Astrocyte of the hippocampus (primary cell): ENCODE data around the gene DBNL.
A peak's percentile ranks its signal among the peaks of the same experiment; 100 is the strongest.

Source experiments
- DNase-seq: peaks from one replicate; pipeline ENCODE4 v3.0.0; 2011; ENCODE audit warnings: low read depth, low spot score

Gene DBNL

DNA sequence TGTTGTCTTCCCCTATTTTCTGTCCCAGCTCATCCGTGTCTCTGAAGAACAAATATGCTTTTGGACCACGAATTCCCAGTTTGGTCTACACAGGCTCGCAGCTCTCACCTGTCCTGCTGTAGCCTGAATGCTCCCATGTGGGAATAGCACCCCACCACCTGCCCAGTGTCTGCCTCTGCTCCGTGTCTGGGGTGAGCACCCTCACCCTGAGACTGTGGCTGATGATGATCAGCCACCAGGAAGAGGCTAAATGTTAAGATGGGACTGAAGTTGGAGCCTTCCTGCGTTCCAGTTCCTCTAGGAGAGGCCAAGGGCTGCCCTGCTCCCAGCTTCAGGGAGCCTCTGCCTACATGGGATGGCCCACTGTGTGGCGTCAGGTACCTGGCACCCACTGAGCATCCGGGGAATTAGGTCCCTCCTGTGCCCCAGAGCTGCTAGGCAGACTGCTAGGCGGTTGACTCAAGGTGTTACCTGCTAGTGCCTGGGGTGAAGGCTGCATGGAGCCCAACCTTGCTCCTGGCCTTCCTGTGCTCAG lies 17.2 kb downstream of the DBNL start:
- no peak for DNase-seq

DNA sequence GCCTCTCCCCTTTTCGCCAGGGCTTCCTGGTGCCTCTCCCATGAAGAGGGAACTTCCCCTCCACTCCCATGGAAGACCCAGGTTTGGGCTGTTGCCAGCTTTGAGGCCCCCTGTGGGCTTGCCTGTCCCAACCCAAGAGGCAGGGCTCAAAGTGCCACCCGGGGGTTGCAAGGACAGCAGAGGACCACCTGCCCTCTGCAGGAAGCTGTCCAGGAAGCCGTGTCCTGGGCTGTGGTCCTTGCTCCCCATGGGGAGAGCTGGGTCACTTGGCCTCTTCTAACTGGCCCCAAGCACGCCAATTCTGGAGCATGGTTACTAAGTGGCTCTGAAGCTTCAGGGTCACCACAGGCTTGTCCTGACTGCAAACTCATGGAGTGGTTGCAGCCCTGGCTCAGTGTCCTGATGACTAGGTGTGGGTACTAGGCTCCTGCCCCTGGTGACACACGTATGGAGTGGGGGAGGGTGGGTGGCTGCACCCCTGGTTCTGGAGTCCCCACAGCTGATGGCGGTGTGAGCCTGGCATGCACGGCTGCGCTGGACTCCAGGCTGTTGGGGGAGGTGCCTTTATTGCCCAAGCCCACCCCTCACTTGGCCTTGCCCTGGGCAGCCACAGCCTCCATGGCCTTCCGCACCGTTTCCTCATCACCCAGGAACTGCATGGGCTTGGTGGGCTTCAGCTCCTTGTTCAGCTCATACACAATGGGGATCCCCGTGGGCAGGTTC lies 17.8 kb downstream of the DBNL start:
- no peak for DNase-seq

DNA sequence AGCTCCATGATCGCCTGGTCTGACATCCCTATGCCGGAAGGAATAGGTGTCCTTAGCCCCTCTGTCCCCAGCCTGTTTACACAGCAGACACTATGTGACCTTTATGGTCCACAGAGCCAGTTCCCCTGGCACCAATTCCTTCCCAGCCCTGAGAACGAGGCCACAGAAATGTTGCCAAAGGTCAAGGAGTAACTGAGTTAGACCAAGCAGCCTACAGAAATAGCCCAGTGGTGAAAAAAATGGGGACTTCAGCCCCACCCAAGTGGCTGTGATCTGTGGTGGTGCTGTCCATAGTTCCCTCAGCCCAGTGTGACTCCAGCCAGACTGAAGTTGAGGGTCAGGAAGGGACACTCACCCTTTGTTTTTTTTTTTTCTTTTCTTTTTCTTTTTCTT lies 18.4 kb downstream of the DBNL start:
- DNase-seq: no peak

DNA sequence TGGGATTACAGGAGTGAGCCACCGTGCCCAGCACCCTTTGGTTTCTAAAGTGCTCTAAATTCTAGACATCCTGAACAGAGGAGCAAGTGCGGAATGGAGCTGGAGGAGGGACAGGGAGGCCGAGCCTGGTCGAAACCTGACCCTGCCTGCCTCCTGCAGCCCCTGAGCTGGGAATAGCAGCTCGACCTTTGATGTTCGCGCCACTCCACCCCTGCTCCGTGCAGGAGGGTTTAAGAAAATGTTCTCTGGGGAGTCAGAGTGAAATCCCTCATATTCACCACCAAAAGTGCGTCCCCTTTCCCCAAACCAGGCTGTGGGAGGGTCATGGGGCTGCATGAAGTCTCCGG lies 19.0 kb downstream of the DBNL start:
- no peak for DNase-seq

DNA sequence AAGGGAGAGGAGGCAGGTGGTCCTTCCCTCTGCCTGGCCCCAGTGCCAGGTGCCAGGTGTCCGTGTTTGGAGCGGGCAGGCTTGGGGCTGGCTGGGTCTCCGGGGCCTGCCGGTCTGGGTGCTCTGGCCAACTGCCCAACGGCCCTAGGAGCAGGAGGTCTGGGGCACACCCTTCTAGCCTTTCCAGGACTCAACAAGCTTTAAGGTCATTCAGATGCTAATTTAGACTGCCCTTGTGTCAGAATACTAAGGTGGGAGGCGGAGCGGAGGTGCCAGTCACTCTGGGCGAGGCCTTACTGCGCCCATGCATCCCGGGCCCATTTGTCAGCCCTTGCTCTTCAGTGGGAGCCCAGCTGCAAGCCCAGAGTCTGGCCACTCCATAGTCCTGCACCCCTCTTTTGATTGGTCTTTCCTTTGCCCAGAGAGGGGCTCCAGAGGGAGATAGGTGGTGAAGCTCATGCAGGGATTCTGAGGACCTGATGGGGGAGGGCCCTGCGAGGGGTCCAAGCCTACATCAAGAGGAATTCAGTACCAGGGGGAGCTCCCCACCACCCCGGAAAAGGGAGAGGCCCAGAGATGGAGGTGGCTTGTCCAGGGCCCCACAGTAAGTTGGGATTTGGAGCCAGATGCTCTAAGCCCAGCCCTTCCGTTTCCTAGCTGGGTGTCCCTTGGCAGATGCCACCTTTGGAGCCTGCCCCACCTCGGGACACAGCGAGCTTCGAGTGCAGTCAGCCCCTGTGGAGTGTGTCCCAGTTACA lies 19.6 kb downstream of the DBNL start:
- peak; percentile 16 for DNase-seq

DNA sequence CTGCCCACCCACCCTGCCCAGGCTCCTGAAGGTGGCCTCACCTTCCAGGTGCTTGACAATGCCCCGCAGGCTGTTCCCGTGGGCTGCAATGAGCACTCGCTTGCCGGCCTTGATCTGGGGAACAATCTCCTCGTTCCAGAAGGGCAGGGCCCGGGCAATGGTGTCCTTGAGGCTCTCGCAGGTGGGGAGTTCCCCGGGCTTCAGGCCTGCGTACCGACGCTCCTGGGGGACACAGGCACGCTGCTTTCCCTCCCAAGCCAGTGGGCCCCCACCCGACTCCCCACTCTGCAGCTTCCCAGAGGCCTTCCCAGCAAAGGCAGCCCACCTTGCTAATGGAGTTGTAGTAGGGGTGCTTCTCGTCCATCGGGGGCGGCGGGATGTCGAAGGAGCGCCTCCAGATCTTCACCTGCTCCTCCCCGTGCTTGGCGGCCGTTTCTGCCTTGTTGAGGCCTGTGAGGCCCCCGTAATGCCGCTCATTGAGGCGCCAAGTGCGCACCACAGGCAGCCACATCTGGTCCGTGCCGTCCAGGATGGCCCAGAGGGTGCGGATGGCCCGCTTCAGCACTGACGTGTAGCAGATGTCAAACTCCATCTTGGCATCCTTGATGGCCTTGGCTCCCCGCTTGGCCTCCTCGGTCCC lies 20.4 kb downstream of the DBNL start:
- DNase-seq: peak; percentile 23

DNA sequence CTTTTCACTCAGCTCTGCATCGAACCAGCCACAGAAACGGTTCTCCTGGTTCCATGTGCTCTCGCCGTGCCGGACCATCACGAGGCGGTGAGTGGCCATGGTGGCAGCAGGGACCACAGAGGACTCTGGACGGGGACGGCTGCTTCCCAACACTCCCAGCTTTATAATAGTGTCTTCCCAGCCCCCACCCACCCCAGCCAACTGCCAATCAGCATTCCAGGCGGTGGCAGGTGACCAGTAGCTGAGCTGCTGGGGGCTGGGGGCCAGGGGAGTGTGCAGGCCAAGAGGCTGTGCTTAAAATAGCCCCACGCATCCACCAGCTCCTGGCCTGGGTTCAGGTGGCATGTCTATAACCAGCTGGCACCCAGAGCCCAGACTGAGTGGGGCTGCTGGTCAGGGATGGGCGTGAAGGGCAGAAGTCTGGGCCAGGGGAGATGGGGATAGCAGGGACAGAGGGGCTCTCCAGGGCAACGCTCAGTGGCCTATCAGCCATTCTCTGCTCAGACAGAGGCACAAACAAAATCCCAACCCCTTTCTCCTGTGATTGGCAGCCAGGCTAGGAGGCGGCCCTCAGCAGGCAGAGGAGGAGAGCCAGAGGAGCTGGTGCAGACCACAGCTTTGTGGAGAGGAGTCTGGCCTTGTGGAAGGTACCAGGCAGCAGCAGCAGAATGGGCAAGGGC lies 21.1 kb downstream of the DBNL start, which contains the start of gene PGAM2:
Gene PGAM2 (minus strand): TSS at position 137 of the 680 bp plus-strand sequence. CDS start 38 bp downstream, at position 99.
- DNase-seq: peak; percentile 69

DNA sequence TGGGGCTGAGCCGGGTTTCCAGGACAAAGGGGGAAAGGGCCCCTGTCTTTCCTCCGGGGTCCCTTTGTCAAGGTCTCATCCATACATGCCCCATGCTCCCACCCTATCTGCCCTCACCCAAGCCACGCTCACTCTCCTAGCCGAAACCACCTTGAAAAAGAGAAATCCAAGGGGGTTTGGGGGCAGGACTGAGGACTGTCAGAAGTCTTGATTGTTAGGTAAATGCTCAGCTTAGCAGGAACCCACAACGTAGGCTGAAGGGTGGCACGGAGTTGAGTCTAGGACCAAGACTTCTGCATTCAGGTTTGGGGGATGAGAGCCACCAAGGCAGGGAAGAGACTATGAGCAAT lies 21.6 kb downstream of the DBNL start:
- DNase-seq: no peak

DNA sequence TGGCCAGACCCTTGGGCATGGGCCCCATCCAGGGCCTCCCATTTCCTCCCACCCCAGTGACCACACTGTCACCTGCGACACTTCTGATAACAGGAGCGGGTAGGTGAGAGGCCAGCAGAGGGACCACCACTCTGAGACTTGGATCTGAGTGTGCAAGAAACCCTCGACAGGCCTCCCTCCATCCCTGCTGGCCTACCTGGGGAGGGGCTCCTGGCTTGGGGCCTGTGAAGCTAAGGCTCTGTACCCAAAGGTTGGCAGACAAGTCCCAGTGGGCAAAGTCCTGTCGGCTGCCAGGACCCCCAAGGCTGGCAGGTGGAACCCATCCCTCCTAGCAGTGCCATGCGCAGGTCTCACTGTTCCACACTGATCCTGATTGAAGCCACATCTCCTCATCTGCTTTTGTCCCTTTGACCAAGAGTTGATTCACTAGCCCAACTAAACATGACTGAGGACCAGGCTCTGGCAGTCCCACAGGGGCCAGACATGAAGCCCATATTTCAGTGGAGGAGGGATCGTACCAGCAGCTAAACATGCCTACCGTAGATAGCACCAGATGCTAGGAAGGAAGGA lies 22.1 kb downstream of the DBNL start:
- no peak for DNase-seq

DNA sequence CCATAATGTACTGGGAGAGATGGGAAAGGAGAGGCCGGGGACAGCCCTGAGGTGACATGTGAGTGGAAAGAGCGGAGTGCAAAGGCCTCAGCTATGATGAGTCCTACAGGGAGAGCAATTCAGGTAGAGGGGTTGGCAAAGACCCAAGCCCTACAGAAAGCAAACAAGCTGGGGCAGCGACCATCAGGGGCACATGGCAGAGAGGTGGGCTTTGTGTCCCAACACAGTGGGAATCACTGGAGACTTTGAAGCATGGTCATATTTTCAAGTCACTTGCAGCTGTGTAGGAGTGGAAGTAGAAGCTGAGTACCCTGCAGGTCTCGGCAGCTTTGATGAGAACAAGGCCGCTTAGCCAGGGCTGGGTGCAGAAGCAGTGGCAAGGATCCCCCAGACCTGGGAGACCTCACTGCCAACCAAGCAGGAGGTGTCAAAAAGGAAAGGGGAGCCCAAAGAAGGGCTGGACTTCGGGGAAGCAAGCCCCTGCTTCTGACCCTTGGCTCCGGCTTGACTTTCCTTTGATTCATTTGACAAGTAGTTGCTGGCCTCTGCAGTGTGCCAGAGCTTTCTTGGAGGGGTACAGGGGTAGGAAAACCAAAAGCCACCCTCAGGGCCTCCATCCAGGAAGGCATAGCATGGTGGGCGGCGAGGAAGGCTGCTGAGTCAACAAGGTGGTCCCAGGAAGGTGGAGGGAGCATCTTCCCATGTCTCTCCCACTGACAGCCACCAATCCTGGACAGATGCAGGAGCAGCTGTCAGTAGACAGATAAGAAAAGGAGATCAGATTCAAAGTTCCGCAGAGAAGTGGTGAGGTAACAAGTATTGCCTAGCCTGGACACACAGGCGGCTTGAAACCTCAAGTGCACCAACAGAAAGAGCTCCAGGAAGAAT lies 22.8 kb downstream of the DBNL start:
- DNase-seq: no peak

DNA sequence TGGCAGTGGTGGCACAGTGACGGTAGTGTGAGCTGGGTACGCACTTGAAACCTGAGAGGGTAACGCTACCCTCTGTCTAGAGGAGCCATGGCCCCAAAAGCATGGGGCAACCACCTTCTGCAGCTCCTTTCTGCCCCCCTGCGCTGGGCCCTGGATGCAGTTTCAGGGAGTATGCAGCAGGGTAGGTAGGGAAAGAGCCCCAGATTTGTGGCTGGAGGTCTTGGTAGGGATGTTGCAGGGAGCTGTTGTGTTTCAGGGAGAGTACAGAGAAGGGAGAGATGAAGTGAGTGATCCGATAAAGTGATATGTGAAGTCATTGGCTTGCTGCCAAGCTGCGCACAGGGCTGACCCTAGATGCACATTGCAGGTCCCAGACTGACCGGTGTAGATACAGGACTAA lies 23.6 kb downstream of the DBNL start:
- DNase-seq: no peak

DNA sequence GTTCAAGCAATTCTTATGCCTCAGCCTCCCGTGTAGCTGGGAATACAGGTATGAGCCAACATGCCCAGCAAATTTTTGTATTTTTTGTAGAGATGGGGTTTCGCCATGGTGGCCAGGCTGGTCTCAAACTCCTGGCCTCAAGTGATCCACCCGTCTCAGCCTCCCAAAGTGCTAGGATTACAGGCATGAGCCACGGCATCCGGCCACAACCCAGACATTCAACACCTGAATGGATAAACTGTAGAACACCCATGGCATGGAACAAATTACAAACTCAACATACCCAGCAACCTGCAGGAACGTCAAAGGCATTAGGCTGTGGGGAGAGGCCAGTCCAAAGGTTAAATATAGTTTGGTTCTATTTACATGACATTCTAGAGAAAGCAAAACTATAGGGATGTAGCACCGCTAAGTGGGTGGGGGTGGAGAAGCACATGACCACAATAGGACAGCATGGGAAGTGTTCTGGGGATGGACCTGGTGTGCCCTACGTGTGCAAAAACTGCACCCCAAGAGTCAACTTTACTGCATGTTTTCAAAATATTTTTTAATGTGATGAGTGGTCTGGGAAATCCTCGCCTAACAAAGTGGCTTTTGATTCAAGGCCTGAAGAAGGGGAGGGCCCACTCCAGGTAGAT lies 27.3 kb downstream of the DBNL start:
- DNase-seq: no peak

DNA sequence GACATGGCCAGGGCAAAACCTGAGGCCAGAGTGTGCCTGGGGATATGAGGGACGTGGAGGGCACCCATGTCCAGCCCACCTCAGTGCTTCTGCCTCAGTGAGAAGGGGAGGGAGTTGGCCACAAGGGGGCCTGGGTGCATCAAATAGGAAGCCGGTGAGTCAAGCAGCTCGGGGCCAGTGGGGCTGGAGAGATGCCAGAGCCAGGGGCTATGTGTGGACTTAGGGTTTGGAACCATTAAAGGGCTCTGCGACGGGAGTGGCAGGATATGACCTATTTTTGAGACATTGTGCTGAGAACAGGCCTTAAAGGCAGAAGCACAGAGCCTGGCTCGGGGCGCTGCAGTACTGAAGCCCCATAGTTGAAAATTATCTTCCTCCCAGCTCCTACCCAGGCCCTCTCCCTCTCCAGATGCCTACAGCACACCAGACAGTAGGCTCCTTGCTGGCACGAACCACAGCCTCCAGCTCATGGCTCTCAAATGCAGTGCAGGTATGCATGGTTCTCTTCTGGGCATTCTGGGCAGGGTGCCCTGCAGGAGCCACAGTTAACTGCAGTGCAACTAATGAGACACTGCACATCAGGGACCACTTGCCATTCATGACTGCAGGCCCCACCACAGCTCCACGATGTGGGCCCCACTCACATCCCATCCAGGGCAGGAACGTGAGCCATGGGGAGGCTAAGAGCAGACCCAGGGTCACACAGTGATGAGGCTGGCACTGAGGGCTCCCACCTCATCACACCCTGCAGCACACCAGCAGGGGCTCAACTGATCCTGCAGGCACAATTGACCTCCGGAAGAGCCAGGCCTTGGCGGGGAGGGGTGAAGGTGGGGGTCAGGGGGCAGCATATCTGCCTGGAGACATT lies 28.1 kb downstream of the DBNL start:
- DNase-seq: peak; percentile 94

DNA sequence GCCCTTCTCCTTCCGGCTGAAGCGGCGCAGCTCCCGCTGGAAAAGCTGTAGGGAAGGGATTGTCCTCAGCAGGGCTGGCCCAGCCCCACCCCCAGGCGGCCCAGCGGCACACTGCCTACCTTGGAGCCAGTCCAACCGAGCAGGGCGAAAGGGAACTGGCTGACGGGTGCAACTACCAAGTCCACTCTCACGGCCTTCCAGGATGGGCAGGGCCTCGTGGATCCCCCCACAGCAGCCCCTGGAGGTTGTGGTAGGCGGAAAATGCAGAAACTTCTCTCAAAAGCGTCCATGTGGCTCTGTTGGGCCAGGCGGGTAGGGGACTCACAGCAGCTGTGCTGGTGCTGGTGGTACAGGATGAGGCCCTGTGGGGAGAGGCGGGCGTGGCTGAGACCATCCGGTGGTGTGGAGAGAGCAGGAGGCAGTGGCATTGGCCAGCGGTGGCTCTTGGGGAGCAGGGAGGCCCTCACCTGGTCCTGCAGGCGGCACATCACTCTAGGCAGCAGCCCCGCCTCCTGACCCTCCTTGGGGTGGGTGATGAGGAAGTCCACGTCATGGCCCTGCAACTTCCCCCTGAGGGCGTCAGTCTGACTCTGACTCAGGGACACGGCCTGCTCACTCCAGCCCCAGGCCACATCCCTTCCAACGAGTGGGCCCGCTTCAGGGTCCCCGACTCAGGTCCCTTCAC lies 29.3 kb downstream of the DBNL start:
- peak; percentile 43 for DNase-seq

DNA sequence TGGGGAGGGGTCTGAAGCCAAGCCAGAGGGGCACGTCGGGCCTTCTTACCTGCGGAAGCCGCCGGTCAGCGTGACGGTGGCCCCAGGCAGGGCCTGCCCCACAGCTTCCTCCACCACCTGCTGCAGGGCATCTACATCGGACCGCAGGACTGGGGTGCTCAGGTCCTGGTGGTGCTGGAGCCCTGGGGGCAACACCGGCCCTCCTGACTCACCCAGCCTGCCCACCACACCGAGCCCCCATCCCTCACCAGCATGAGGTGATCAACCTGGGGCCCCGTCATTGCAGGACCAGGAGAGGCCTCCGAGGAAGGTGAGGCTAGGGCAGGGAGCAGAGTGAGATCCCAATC lies 29.8 kb downstream of the DBNL start:
- DNase-seq: no peak

DNA sequence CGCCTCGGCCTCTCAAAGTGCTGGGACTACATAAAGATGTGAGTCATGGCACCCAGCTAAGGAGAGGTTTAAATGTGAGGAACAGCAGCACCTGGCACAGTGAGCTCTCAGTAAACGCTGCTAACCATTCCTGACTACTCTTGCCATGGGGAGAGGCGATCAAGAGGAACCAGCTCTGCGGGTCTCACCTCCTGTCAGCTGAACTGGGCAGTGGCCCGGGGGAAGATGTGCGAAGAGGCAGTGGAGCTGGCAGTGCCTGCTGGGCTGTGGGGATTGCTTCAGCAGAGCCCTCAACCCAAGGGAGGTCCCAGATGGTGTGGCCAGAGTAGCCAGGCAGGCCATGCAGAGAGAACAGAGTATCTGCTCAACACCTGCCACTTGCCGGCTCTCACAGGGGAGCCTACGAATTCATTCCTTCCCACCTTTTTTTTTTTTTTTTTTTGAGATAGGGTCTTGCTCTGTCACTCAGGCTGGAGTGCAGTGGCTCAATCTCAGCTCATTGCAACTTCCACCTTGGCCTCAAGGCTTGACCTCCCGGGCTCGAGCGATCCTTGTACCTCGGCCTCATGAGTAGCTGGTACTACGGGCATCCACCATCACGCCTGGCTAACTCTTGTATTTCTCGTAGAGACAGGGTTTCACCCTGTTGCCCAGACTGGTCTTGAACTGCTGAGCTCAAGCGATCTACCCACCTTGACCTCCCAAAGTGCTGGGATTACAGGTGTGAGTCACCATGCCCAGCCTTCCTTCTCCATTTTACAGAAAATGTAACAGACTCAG lies 31.0 kb downstream of the DBNL start:
- no peak for DNase-seq

DNA sequence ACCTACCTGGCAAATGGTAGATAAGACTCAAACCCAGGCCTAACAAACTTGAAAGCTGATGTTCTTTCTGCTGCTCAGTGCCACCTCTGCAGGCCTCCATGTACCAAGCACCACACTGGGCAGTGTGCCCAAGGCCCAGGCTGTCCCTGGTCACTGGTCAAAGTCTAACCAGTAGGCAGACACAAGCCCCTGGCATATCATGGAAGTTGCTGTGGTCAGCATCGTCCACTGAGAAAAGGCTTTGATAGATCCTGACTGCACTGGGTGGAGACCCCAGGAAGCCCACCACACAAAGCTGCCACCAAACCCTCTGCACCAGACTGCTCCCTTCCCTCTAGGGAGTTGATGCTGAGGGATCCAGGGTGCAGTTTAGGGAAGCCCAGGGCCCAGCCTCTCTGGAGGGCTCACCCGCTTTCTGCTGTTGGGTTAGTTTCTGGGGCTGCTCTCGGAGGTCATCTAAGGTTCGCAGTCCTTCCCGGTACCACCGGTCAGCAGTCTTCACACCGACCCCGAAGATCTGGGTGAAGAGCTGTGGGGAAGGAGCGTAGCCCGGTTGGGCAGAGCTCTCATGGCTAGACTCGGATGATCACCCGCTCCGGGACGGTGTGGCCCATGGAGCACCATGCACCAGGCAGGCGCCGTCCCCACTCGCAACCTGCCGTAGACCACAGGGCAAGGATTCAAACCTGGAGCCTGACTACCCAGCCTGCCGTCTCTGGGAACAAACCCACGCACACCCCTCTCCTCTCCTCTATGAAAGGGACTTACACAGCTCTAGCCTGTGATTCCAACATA lies 31.8 kb downstream of the DBNL start:
- no peak for DNase-seq
